HUDEP-2 (cell line): ENCODE results near the gene TSKU.
A peak's percentile ranks its signal among the peaks of the same experiment; 100 is the strongest.

Experiments used
- DNase-seq, 76 experiments: peaks; one replicate each; lab custom pipeline; 2025; ENCODE audit not compliant: unreplicated experiment in 76 of 76; lab: John Stamatoyannopoulos, UW

TSKU gene, protein sequence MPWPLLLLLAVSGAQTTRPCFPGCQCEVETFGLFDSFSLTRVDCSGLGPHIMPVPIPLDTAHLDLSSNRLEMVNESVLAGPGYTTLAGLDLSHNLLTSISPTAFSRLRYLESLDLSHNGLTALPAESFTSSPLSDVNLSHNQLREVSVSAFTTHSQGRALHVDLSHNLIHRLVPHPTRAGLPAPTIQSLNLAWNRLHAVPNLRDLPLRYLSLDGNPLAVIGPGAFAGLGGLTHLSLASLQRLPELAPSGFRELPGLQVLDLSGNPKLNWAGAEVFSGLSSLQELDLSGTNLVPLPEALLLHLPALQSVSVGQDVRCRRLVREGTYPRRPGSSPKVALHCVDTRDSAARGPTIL

DNA sequence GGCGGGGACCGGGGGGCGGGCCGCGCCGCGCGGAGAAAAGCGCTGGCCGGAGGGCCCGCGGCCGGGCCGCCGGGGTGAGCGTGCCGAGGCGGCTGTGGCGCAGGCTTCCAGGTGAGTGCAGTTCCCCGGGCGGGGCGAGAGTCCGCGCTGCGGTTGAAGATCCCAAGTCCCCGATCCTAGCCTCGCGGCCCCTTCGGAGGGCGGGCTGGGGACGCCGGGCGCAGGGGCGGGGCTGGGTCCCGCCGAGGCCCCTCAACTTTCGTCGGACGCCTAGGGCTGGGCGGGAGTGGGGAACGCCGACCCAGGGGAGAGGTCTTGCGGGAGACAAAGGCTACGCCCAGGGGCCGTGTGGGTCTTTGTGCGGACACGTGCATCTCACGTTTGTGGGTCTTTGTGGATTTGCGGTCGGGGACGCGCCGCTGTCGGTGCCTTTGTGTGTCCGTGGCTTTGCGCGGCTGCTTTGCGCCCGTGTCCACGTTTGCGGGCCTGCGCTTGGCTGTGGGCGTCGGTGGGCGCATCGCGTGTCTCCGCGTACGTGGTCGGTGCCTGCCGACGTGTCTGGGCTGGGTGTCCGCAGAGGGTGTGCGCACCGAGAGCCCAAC lies at the start of gene TSKU:
Gene TSKU (plus strand): TSS at position 63 of the 602 bp plus-strand sequence. CDS start 12,261 bp downstream, outside the sequence.
- DNase-seq = peak in 27 of 76 experiments; percentile 14 to 70 (median 46)

DNA sequence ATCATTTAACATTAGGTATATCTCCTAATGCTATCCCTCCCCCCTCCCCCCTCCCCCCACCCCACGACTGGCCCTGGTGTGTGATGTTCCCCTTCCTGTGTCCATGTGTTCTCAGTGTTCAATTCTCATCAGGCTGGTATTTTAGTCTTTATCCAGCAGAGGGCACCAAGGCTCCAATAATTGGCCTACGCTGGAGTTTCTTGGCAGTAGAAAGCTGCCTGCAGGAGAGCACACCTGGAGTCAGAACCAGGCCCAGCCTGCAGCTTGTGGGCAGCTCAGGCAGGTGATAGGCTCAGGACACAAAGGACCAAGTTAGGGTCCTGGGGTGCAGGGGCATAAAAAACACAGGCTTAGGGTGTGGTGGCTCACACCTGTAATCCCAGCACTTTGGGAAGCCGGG lies 49.2 kb upstream of the TSKU start:
- peak in 63 of 76 experiments; percentile 4 to 78 (median 50) for DNase-seq

DNA sequence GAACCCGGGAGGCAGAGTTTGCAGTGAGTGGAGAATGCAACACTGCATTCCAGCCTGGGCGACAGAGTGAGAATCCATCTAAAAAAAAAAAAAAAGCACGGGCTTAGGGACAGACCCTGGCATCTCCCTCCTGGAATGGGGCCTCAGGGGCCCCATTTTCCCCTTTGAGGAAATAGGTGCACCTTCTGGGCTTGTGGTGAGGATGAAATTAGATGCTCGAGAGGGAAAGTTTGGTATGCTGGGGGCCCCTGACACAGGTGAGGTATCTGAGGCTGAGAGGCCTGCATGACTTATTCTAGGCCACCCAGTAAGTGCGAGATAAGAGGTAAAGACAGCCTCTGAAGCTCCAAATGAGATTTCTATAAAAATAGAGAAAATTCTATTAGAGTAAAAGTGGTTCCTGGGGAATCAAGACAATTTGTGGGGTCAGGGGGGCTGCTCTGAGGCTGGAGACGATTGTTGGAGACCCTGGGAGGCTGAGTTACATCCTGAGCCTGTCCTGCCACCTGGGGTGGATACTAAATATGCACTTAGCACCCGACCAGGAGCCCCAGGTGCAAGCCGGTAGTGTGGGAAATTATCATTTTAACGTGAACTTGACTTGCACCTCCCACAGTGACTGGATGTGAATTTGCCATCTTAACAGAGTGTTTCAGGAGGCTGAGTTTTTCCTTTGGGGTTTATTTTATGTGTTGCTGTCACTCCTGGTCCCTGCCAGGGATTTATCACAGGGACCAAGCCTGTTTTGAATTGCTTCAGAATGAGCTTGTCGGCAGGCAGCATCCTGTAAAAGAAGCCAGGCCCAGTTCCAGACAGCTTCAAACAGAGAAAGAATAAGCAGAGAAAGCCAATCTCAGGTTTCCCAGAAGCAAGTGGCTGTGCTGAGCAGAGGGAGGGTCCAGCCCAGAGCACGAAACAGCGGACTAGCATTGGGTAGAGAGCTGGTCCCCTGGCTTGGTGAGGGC lies 48.4 kb upstream of the TSKU start:
- DNase-seq = peak in 1 of 76 experiments; percentile 16

DNA sequence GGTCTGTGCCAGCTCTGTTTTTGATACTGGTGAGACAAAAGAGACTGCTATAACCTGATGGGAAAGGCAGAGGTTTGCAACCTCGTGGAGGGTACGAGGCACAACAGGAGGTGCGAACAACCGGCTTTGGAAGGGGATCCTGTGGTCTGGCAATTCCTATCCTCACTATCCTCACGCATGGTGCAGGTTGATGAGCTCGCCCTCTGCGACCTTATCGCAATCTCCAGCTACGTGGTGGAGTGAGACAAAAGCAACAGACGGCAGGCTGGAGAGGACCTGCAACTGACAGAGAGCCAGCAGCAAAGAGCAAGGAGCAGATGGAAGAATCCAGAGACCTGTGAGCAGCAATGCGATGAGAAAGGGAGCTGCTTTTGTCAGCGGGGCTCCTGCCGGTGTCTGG lies 47.3 kb upstream of the TSKU start:
- DNase-seq = peak in 68 of 76 experiments; percentile 18 to 86 (median 62)

DNA sequence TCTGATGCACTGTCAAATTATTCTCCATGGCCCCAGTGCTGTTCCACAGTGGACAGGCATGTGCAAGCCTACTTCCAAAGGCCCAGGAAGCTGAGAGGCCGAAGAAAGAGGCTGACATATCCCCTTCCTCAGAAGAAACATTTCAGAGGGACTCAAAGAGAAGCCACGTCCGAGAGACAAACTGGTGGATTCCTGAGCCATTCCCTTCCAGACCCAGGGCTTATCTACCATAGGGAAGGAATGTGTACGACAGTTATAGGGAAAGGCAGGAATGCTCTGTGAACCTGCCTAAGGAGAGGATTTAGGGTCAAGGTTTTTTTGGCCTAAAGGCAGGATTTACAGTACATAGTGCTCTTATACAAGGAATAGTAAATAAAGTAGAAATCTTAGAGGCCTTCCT lies 46.9 kb upstream of the TSKU start:
- DNase-seq = no peak

DNA sequence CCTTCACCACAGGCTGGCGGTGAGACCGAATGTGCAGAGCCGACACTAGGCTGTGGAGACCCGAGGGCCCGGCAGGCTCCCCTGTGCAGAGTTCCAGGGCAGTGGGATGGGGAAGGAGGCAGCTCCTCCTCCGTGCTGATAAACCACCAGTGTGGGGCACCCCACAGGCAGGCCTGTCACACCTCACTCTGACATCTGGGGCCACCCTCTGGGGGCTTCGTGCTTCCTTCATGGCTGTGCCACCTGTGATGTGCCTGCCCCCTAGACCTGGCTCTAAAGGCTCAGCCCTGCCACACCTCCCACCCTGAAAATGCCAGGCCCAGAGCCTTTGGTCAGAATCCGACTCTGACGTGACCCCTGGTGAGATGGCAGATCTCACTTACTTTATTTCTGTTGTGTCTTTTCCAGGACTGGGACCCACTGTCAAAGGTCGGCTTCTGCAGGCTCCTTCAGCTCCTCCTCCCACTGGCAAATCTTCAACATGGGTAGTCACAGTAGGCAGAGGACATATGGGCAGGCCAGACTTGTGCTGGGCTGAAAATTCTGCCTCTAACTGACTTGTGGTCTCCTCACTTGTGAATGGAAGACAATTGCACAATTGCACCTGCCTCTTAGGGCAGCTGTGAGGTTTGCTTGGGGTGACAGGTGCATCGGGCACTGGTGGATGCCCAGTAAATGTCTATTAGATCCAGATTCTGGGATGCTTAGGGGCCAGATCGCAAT lies 46.2 kb upstream of the TSKU start:
- no peak for DNase-seq

DNA sequence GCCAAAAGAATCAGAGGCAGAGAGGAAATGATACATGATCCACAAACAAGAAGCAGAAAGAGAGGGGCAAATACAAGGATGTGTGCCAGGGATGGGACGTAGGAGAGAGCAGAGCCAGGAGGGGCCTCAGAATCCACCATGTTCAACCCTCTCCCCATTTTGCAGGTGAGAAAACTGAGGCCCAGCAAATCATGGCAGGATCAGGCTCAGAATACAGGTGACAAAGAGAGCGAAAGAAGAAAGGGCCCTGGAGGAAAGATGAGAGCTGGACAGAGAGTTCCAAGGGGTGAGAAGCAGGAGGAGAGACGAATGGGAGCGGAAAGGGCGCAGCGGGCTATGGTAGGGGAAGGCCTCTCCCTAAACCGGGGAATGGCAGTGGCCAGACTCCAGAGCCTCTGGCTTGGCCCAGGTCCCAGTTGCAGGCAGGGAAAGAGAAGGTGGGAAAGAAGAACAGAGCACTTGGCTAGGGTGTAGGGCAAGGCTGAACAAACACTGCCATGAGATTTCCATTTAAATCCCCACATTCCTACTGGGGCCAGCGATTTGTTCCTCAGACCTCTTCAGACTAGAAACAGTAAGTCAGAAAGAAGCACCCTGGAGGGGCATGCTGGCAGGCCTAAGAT lies 44.4 kb upstream of the TSKU start:
- DNase-seq = no peak

DNA sequence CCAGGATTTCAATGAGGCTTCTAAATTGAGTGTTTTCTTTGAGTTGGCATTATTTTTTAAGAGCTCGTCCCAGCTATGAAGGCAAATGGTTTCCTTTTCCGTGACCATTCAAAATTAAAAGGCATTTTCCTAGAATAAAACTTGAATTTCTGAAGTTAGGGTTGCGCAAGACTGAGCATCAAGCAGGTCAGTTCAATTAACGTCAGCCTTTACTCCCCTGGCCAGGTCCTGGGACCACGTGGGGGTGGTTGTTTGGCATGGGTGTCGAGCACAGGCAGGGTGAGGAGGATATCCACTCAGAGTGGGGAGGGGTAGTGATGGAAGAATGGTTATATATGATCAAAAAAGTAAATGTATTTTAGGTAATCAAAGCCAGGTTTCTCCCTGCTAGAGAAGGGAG lies 43.4 kb upstream of the TSKU start:
- DNase-seq = no peak

DNA sequence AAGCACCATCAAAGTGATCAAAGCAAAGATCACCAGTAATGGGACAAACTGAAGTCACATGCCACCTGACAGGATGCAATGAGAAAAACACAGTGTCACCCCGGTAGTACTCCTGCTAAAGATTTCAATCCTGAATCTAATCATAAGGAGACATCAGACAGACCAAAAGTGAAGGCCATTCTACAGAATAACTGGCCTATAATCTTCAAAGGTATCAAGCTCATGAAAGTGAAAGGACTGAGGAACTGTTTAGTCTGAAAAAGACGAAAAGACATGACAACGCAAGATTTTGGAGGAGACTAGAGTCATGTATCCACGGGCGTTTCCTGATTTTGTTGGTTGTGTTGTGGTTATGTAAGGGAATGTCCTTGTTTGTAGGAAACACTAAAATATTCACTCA lies 42.4 kb upstream of the TSKU start:
- DNase-seq = no peak

DNA sequence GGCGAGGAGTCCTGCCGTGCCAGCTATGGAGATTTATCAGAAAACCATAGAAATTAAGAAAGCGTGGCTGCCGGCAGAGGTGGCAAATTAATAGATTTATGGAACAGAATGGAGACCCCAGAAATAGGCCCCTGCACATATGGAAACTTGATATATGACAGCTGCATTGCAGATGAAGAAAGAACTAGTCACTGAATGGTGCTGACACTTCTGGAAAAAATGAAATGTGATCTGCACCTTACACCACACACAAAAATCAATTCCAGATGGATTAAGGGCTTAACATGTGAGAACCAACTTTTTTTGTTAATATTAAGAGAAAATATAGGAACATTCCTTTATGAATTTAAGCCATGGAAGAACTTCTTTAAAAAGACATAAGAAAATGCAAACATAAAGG lies 40.3 kb upstream of the TSKU start:
- DNase-seq = no peak

DNA sequence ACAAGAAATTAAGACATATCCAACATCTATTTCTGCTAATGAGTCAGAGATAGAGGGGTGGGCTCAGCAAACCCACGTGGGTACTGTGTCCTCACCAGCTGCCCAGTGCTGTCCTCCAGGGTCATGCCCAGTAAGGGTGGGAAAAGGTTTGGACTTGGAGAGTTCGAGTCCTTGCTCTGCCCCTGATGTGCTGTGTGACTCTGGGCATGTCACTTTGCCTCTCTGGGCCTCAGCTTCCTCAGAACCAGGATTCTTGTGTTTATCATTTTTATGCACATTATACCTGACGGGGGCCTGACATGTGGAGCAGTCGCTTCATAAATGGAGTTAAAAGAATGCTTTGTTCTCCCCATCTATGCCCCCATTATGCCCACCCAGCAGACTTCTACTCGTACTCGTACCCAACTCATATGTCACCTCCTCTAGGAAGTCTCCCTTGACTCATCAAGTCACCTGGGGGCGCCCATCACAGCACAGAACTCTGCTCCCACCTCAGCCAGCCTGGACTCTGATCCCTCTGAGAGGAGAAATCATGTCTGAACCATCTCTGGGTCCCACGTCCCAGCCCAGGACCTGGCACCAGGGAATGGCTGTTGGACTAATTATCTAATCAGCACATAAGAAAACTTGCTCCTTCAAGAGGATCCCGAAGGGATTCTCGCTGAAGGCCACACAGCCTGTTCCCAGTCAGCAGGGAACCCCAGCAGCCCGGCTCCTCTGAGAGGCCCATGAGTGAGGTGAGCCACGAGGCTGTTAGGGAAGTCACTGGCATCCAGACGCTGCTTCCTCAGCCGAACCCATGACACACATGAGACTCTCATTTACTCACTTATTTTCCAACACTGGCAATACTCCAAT lies 38.7 kb upstream of the TSKU start:
- peak in 58 of 76 experiments; percentile 17 to 74 (median 42) for DNase-seq

DNA sequence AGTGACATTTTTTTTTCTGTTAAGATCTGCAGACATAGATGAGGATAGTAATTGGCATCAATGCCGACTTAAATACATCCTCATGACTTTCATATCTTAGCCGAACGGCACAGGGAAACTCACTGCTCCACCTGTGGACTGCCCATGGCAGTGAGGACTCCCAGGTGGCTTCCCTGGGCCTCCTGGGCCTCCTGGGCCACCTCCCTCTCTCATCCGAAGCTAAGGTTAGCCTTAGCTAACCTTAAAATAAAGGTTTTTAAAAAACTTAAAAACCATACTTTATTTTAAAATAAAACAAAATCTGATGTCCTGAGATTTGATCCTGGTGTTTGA lies 38.1 kb upstream of the TSKU start:
- peak in 6 of 76 experiments; percentile 29 to 67 (median 46) for DNase-seq

DNA sequence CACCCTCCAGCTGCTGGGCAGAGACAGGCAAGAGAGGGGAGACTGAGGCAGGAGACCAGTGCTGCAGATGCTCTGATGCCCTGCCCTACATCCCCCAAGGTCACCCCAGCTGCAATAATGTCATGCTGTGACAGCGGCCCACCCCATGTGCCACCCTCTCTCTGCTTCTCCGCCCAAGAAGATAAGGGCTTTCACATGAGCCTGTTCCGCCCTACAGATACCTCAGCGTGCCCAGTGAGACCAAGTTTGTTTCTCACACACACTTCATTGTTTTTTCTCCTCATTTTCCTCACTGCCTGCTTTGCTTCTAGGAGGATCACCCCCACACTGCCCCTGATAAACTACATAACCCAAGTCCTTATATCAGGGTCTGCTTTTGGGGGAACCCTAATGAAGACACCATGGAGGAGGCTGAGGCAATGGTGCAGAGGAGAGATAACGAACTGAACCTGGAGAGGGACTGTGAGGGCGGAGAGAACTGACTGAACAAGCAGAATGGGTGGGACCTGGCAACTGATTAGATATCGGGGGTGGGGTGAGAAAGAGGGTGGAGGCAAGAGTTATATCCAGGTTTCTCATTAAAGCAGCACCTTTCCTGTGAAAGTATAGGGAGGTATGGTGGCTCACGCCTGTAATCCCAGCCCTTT lies 37.5 kb upstream of the TSKU start:
- DNase-seq = peak in 75 of 76 experiments; percentile 56 to 98 (median 89)

DNA sequence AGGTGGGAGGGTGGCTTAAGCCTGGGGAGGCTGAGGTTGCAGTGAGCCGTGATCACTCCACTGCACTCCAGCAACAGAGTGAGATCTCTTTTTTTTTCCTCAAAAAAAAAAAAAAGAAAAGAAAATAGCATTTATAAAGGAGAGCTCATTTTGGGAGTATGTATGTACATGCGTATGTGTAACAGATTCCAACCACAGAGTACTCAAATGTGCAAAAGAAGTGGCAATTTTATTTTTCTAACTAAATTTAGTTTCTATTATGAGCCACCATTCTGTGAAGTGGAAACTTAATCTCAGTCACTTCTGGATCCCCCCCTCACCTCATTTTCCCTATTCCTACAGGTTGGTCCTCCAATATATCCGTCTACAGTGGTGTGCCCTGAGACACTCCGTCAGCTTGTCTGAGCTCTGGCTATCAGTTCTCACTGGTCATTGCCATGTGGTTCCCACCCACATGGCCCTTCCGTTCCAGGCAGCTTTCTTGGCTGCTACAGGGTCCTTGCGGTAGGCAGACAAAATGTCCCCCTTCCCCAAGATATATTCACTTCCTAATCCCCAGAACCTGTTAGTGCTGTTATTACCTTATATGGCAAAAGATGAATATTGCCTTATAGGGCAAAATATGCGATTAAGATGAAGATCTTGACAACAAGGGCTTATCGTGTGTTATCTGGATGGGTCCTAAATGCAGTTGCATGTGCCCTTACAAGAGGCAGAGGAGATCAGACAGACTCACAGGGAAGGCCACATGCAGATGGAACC lies 35.8 kb upstream of the TSKU start:
- DNase-seq = peak in 39 of 76 experiments; percentile 3 to 62 (median 34)

DNA sequence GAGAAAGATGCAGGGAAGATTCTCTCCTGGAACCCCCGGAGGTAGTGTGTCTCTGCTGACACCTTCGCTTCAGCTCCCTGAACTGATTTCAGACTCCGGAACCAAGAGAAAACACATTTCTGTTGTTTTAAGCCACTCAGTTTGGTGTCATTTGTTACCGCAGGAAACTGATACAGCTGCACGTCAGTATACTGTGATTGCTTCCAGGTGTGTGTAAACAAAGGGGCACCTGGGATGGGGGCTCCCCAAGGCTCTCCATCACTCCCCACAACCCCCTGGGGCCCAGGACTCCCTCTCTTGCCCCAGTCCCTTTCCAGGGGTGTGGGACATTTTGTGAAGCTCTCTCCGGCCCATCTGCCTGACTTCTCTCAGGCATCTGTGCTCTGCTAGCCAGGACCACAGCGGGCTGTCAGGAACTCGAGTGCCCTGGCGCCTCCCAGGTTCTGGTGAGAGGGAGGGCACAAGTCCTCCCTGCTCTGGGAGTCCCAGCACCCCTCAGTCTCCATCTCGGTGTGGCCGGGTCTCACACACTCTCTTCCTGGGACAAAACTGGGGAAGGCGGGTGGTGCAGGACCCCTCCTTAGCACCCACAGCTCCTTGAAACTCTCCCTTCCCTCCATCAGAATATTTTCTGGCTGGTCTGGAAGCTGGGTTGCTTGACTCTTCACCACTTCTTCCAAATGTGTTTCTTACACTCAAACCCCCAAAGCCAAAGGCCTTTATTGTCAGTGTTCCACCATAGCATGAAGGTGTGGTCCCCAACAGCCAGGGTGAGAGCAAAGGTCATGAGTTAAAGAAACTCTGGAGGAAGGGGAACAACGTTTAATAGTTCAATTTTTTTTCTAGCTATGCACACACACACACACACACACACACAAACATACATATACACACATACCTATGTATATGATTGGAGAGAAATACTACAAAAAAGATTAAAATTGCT lies 35.0 kb upstream of the TSKU start:
- DNase-seq = no peak

DNA sequence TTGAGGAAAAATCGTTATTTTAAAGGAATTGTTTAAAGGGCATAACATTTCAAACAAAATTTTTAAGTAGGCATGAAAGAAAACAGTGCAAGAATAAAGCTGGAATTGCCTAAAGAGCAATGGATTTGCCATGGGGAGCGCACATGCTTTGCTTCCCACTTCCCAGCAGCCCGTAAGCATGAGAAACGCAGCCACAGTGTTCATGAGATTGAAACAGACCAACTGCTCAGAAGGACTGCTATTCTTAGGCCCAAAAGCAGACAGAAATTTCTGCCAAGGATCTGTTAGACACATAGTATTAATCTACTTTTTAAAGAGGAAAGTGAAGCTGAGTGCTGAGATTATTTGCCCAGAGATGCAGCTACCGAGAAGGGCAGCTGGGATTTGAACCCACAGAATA lies 34.2 kb upstream of the TSKU start:
- DNase-seq = no peak

DNA sequence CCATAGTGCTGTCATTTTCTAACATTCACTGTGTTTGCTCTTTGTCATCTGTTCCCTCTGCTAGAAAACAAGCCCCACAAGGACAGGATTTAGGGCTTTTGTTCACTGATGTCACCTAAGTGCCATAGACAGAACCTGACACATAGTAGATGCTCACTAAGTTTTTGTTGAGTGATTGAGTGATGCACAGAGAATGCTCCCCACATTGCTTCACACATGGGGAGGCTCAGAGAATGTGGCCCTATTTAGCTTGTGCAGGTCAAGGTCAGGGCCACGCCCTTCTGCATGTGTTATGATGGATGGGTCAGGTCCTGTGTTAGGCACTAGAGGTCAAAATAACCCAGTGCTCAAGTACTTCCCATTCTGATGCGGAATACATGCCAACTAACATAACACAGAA lies 33.1 kb upstream of the TSKU start:
- no peak for DNase-seq
